Right renal cortex interstitium (tissue), 3 donors: Measurements from ENCODE around the gene DGKD. TPM values are rescaled to one million over a fixed set of nuclear protein-coding genes. Genes with fewer than 3 reads are reported as not detected.

Source experiments
- DNase-seq, 3 donors: peaks; one replicate each; pipeline ENCODE4 v3.0.0-alpha.2; 2013; ENCODE audit warnings: low read depth in 3 of 3, low spot score in 2 of 3
- polyA plus RNA-seq, 3 donors: library from polyadenylated mRNA; unstranded; fragments of 120-200 nt; gene quantifications; one replicate each; pipeline ENCODE4 v1.2.1, GENCODE V29; 2013; ENCODE audit not compliant: insufficient read length in 3 of 3

DGKD gene
- polyA plus RNA-seq, 3 donors, result 19.7 to 26.3 (median 24.2) TPM

DNA sequence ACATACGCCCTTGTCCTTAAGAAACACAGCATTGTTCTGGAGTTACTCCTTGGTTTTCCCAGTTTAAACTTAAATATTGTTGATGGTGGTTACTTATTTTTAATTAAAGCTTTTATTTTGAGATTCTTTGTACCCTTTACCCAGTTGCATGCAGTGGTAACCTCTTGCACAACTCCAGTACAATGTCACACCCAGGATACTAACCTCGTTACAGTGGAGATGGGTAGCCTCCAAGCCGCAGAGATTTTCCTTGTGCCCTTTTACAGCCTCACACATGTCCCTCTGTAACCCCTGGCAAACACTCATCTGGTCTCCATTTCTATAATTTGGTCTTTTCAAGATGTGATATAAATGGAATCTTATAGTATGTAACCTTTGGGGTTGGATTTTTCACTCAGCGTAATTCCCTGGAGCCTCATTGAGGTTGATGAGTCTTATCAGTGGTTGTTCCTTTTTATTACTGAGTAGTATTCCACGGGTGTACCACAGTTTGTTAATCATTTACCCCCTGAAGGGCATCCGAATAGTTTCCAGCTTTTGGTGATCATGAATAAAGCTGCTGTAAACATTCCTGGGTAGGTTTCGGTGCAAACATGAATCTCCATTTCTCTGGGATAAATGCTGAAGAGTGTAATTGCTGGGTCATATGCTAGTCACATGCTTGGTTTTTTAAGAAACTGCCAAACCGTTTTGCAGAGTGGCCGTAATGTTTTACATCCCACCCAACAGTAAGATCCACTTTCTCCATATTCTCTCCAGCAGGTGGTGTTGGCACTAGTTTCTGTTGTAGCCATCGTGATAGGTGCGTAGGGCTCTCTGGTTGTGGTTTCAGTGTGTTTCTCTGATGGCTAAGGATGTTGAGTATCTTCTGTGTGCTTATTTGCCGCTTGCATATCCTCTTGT is 68.6 kb downstream of the DGKD start:
- DNase-seq, result no peak

GRCh38 chr2:233423552-233423860 is 69.2 kb downstream of the DGKD start:
- no peak for DNase-seq

- no peak for DNase-seq
Measured at GRCh38 chr2:233424154-233424951, 70.1 kb downstream of the DGKD start.

GRCh38 chr2:233426619-233427342 is 72.5 kb downstream of the DGKD start:
- DNase-seq, result no peak

DNA sequence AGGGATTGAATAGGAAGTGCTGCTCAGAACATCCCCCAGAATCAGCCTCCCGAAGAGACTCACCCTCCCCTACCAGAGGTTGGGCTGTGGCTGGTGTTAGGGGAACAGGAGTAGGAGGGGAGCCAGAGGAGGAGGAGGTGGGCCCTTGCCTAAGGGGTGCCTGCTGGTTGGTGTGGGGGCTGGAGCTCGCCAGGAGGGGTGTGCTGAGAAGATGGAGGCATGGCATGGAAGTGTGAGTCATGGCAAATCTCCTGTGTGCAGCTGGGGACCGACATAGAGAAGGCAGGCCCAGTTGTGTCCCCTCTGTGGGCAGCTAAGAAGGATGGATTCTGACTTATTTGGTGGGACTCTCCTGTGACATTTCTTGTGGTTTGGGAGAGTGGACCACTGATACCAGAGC is 73.7 kb downstream of the DGKD start:
- no peak for DNase-seq

GRCh38 chr2:233428438-233428837 is 74.1 kb downstream of the DGKD start:
- DNase-seq, result no peak

- DNase-seq, result no peak
Measured at GRCh38 chr2:233429175-233429897, 75.0 kb downstream of the DGKD start.

DNA sequence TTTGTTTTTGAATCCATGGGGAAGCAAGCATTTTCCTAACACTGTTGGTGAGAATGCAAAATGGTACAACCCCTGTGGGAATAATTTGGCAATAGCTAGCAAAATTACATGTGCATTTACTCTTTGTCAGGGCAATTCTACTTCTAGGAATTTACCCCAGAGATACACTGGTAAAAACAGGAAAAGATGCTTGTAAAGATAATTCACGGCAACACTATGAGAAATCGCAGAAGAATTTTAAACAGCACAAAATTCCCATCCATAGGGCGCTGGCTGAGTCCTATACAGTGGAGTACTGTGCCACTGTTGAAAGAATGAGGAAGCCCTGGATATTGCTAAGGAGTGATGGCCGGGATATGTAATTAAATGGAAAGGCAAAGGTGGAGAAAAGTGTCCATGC is 75.8 kb downstream of the DGKD start:
- no peak for DNase-seq

- no peak for DNase-seq
Measured at GRCh38 chr2:233430651-233431050, 76.4 kb downstream of the DGKD start.

GRCh38 chr2:233433029-233433428 is 78.7 kb downstream of the DGKD start:
- DNase-seq, result no peak

GRCh38 chr2:233433794-233434193 is 79.5 kb downstream of the DGKD start:
- no peak for DNase-seq

- peak in 1 of 3 donors; percentile 15 for DNase-seq
Measured at GRCh38 chr2:233434666-233435330, 80.5 kb downstream of the DGKD start.

DNA sequence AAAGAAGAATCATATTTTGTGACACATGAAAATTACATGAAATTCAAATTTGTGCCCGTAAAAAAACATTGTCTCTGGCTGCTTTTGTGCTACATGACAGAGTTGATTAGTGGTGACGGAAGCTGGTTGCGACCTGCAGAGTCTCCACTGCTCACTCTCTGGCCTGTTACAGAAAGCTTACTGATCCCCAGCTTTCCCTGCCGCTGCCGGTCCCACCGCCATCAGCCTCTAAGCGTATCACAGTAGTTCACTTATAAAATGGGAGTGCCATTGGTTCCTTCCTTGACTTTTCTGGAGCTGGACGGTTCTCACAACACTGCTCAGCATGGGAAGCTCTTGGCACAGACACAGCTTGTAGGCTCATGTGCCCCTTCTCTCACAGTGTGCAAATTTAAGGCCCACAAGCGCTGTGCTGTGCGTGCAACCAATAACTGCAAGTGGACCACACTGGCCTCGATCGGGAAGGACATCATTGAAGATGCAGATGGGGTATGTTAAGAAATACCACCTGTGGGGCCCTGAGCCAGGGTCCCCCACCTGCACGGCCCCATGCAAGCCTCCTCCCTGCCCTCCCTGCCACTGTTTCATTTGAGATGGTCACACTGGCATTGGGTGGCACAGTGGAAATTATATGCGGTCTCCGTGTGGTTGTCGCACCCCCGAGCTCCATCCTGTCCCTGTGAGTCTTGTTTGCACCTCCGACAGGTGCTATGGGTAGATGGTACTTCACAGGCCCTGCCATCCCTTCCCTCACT is 81.3 kb downstream of the DGKD start:
- DNase-seq, result no peak

DNA sequence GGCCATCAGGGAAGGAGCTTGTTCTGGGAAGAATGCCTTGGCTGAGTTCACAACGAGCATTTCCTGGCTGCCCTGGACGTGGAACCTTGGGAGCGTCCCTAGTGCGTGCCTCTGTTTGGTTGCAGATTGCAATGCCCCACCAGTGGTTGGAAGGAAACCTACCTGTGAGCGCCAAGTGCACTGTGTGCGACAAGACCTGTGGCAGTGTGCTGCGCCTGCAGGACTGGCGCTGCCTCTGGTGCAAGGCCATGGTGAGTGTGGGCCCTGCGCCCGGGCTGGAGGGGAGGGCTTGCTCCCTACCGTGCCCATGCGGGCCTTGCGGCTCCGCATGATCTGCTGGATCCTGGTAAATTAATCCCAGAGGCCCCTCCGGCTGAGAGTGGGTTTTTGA is 81.9 kb downstream of the DGKD start:
- DNase-seq, result no peak

GRCh38 chr2:233436691-233437438 is 82.6 kb downstream of the DGKD start:
- no peak for DNase-seq

DNA sequence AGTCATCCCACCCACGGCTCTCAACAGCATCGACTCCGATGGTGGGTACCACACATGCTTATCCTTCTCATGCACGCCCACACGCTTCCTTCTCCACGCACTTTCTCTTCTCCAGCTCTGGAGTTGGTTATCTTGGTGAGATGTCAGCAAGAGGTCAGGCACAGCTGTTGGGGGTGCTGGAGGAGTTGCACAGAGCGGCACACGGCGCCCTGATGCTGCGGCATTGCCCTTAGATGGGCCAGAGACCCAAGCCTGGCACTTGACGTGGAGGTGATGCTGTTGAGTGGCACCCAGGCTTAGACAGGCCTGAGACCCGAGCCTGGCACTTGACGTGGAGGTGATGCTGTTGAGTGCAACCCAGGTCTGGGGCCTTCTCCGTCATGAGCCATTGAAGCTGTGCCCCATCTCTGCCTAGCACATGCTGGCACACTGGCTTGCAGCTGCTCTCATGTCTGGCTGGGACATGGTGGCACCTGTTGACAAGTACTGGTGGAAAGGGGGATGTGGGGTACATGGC is 83.2 kb downstream of the DGKD start:
- no peak for DNase-seq

GRCh38 chr2:233438573-233439147 is 84.4 kb downstream of the DGKD start:
- DNase-seq, result no peak

DNA sequence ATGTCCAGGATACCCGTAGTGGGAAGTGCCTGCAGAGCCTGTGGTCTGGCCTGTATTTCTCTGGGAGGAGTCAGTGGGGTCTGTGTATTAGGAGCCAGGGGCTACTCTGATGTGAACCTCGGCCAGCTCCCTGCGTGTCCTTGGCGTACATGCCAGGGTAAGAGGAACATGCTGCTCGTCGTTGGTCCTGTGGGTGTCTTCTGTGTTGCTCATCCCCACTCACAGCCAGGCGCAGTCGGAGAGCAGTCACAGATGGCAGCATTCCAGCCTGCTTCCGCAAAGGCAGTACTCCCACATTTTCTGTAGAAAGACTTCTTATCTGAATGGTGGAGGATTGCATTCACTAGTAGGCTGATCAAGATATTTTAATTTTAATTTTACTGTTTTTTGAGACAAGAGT is 84.9 kb downstream of the DGKD start:
- DNase-seq, result no peak
